Neuronal stem cell (in vitro differentiated cells): ENCODE measurements around the gene PPP1R12A.

Source experiments
- DNase-seq: peaks from one replicate; pipeline ENCODE4 v3.0.0-alpha.2; 2013; ENCODE audit warnings: low spot score
- H2AFZ ChIP-seq: one replicate; pipeline ENCODE4 v1.6.1; 2013; ENCODE audit warnings: mild to moderate bottlenecking, low read length, inconsistent platforms
- H2AK5ac ChIP-seq: 2 replicates; pipeline ENCODE4 v1.6.1; 2013; ENCODE audit warnings: low read depth, mild to moderate bottlenecking, inconsistent platforms, low read length, moderate library complexity, mixed read lengths
- H2BK120ac ChIP-seq: 2 replicates; pipeline ENCODE4 v1.6.1; 2013; ENCODE audit warnings: low read depth, mild to moderate bottlenecking, inconsistent platforms, low read length, moderate library complexity, mixed read lengths
- H2BK12ac ChIP-seq: one replicate; pipeline ENCODE4 v1.6.1; 2013; ENCODE audit warnings: low read length, inconsistent platforms
- H2BK15ac ChIP-seq: 2 replicates; pipeline ENCODE4 v1.6.1; 2013; ENCODE audit warnings: mild to moderate bottlenecking, low read length, inconsistent platforms, mixed read lengths
- H2BK5ac ChIP-seq: one replicate; pipeline ENCODE4 v1.6.1; 2013; ENCODE audit warnings: inconsistent platforms, mild to moderate bottlenecking, low read length, moderate library complexity
- H3K14ac ChIP-seq: one replicate; pipeline ENCODE4 v1.6.1; 2013; ENCODE audit warnings: low read length, inconsistent platforms
- H3K18ac ChIP-seq: 2 replicates; pipeline ENCODE4 v1.6.1; 2013; ENCODE audit warnings: low read length, inconsistent platforms
- H3K23ac ChIP-seq: 2 replicates; pipeline ENCODE4 v1.6.1; 2013; ENCODE audit warnings: low read depth, mild to moderate bottlenecking, mixed read lengths, low read length, inconsistent platforms; ENCODE audit not compliant: poor library complexity
- H3K27ac ChIP-seq: replicated peaks from 3 replicates; pipeline ENCODE4 v1.5.1; 2013; ENCODE audit warnings: low read length, inconsistent platforms
- H3K27me3 ChIP-seq, 3 experiments: 2 replicates each; pipeline ENCODE4 v1.6.1; 2013; ENCODE audit warnings: low read length in 3 of 3, mild to moderate bottlenecking in 2 of 3, inconsistent platforms in 1 of 3, low read depth in 1 of 3, mixed read lengths in 1 of 3, moderate library complexity in 1 of 3; ENCODE audit not compliant: control insufficient read depth in 3 of 3, insufficient read depth in 3 of 3
- H3K36me3 ChIP-seq, 2 donors: replicated peaks in 1 of 2; 2 replicates each; pipeline ENCODE4 v1.6.1; 2013; ENCODE audit warnings: low read length in 2 of 2; ENCODE audit not compliant: control insufficient read depth in 2 of 2, insufficient read depth in 2 of 2
- H3K4ac ChIP-seq: 2 replicates; pipeline ENCODE4 v1.6.1; 2013; ENCODE audit warnings: inconsistent platforms, mild to moderate bottlenecking, low read length, moderate library complexity
- H3K4me1 ChIP-seq, 2 donors: 1 replicate in 1 of 2; 2 replicates in 1 of 2; pipeline ENCODE4 v1.6.1; 2013; ENCODE audit warnings: low read length in 2 of 2, low read depth in 1 of 2; ENCODE audit not compliant: control insufficient read depth in 2 of 2, insufficient read depth in 1 of 2
- H3K4me2 ChIP-seq: one replicate; pipeline ENCODE4 v1.6.1; 2013; ENCODE audit warnings: mild to moderate bottlenecking, low read length, inconsistent platforms; ENCODE audit not compliant: insufficient read depth, poor library complexity, severe bottlenecking
- H3K4me3 ChIP-seq, 2 donors: 2 replicates each; pipeline ENCODE4 v1.5.1; 2013; ENCODE audit warnings: low read length in 2 of 2, mild to moderate bottlenecking in 2 of 2, inconsistent platforms in 1 of 2, moderate library complexity in 1 of 2
- H3K79me1 ChIP-seq: one replicate; pipeline ENCODE4 v1.6.1; 2013; ENCODE audit warnings: low read depth, mild to moderate bottlenecking, inconsistent platforms, low read length, moderate library complexity
- H3K9ac ChIP-seq: one replicate; pipeline ENCODE4 v1.6.1; 2013; ENCODE audit warnings: mild to moderate bottlenecking, low read depth, low read length, inconsistent platforms; ENCODE audit not compliant: poor library complexity
- H3K9me3 ChIP-seq, 2 donors: replicated peaks in 1 of 2; 2 replicates each; pipeline versions ENCODE3 to v1.6.1; 2013; ENCODE audit warnings: low read length in 2 of 2, mild to moderate bottlenecking in 2 of 2, inconsistent platforms in 1 of 2, low read depth in 1 of 2, mixed read lengths in 1 of 2, moderate library complexity in 1 of 2; ENCODE audit not compliant: control insufficient read depth in 2 of 2, insufficient read depth in 1 of 2
- H4K8ac ChIP-seq: one replicate; pipeline ENCODE4 v1.6.1; 2013; ENCODE audit warnings: low read depth, mild to moderate bottlenecking, inconsistent platforms, low read length, moderate library complexity
- H4K91ac ChIP-seq: one replicate; pipeline ENCODE4 v1.6.1; 2013; ENCODE audit warnings: low read length, low read depth, mild to moderate bottlenecking, inconsistent platforms; ENCODE audit not compliant: poor library complexity
- WGBS, 2 donors: extraction: QIAGEN DNeasy Blood & Tissue Kit; methylation state at CpG; one replicate each; pipeline ENCODE4 v1.1.7; 2013; ENCODE audit warnings: missing lambda C conversion rate in 2 of 2, mixed read lengths in 1 of 2; ENCODE audit not compliant: insufficient read length in 2 of 2, insufficient replicate concordance in 1 of 2; ENCODE audit errors: extremely low coverage in 2 of 2; 5-methylcytosine and 5-hydroxymethylcytosine counted together

Gene PPP1R12A

DNA sequence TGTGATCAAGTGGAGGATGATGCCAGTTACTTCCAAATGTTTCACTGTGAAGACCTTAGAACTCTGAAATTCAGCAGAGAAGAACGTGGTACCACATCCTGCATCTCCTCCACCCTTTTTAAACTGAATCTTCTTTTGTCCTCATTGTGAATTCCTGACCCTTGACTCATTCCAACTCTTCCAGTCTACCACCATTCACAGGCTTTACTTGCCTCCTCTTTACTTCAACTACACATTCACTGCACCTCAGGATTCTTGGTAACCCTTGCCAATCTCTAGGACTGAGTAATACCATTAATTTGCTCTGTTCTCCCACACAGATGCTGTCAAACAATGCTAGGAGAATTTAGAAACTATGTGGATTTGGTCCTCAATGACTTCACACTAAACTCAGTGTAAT is 37.3 kb downstream of the PPP1R12A start:
- no peak overlapping the region for H3K4me2 ChIP-seq
- no peak overlapping the region for H2BK12ac ChIP-seq
- H3K27me3 ChIP-seq: no peaks in the 10 kb centered on the region
- peaks cover 0 to 4% of the 10 kb centered on the region in 2 donors for H3K36me3 ChIP-seq
- H3K27ac ChIP-seq: no peak overlapping the region
- H4K8ac ChIP-seq: no peak overlapping the region
- no peak overlapping the region for H2AFZ ChIP-seq
- no peak overlapping the region for H2BK120ac ChIP-seq
- H2BK5ac ChIP-seq: no peak overlapping the region
- no peak overlapping the region for H4K91ac ChIP-seq
- H3K23ac ChIP-seq: no peak overlapping the region
- no peak overlapping the region for H3K9ac ChIP-seq
- no peak overlapping the region for H3K4me3 ChIP-seq
- H3K79me1 ChIP-seq: no peaks in the 10 kb centered on the region
- no peak overlapping the region for H3K14ac ChIP-seq
- H3K4me1 ChIP-seq: no peaks in the 10 kb centered on the region
- no peaks in the 10 kb centered on the region for H3K9me3 ChIP-seq
- no peak overlapping the region for H3K4ac ChIP-seq
- H3K18ac ChIP-seq: no peak overlapping the region
- no peak for DNase-seq
- H2BK15ac ChIP-seq: no peak overlapping the region
- WGBS, 2 donors: no CpG with 5 or more reads among the region's 1 CpG
- no peak overlapping the region for H2AK5ac ChIP-seq

- Histone ChIP-seq H2AK5ac (no peak overlapping the region), H3K4me1 (no peaks in the 10 kb centered on the region), H3K36me3 (no peaks in the 10 kb centered on the region), H3K27me3 (no peaks in the 10 kb centered on the region), H3K79me1 (no peaks in the 10 kb centered on the region), H3K27ac (no peak overlapping the region), H2AFZ (no peak overlapping the region), H3K18ac (no peak overlapping the region), H4K8ac (no peak overlapping the region), H2BK120ac (no peak overlapping the region), H3K9me3 (peaks cover 0 to 2% of the 10 kb centered on the region in 2 donors), H2BK12ac (no peak overlapping the region), H3K4me2 (no peak overlapping the region), H3K4ac (no peak overlapping the region), H2BK5ac (no peak overlapping the region), H4K91ac (no peak overlapping the region), H3K4me3 (no peak overlapping the region), H3K23ac (no peak overlapping the region), H3K9ac (no peak overlapping the region), H2BK15ac (no peak overlapping the region), H3K14ac (no peak overlapping the region)
- DNase-seq: no peak
- no CpG with 5 or more reads among the region's 1 CpG for WGBS, 2 donors
Measured at GRCh38 chr12:79895804-79896203, 39.1 kb downstream of the PPP1R12A start.

DNA sequence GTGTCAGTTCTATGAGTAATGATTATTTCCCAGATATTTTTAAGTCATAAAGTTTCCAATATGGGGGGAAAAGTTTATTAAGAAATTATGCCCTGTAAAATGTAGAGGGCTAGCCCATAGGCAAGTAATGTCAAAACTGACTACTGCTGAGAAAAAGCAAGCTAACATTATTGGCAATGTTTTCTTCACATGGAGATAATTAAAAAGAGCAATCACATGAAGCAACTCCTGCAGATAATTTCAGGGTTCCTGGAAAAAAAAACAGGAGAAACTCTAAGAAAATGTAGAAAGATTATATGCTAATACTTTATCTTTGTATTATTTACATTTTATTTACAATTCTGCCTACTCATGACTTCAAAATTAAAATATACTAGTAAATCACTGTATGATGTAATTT is 39.8 kb downstream of the PPP1R12A start:
- Histone ChIP-seq H2BK15ac (no peak overlapping the region), H3K4ac (no peak overlapping the region), H2AK5ac (no peak overlapping the region), H2BK120ac (no peak overlapping the region), H3K36me3 (no peaks in the 10 kb centered on the region), H3K9ac (no peak overlapping the region), H3K18ac (no peak overlapping the region), H3K79me1 (no peaks in the 10 kb centered on the region), H3K14ac (no peak overlapping the region), H4K91ac (no peak overlapping the region), H2BK5ac (no peak overlapping the region), H3K4me1 (no peaks in the 10 kb centered on the region), H3K4me2 (no peak overlapping the region), H3K27me3 (no peaks in the 10 kb centered on the region), H3K23ac (no peak overlapping the region), H3K4me3 (no peak overlapping the region), H3K27ac (no peak overlapping the region), H2AFZ (no peak overlapping the region), H4K8ac (no peak overlapping the region), H2BK12ac (no peak overlapping the region), H3K9me3 (peaks cover 0 to 2% of the 10 kb centered on the region in 2 donors)
- no peak for DNase-seq

DNA sequence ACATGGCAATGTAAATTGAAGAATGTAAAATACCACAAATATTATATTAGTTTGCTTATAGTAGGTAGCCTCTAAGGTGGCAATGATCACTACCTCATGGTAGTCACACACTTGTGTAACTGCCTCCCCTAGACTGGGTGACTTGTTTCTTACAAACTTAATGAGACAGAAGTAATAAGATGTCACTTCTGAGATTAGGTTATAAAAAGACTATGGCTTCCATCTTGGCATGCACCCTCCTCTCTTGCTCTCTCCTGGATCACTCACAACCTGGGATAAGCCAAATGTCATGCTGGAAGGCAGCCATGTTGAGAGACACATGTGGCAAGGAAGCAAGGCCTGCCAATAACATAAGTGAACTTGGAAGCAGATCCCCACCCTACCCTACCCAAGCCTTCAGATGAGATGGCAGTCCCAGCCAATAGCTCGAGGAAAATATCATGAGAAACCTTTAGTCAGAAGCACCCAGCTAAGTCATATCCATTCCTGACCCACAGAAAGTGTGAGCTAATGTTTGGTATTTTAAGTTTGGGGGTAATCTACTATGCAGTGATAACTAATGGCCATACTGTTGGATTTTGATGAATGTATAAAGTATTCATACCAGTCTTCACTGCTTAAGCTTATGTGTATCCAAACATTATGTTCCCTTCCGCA is 43.3 kb downstream of the PPP1R12A start:
- H3K9ac ChIP-seq: no peak overlapping the region
- H2BK15ac ChIP-seq: no peak overlapping the region
- no peak overlapping the region for H2BK12ac ChIP-seq
- H3K14ac ChIP-seq: no peak overlapping the region
- no peak overlapping the region for H2AFZ ChIP-seq
- no peak overlapping the region for H3K27ac ChIP-seq
- no CpG with 5 or more reads among the region's 2 CpGs for WGBS, 2 donors
- no peak for DNase-seq
- H4K8ac ChIP-seq: no peak overlapping the region
- no peak overlapping the region for H2BK120ac ChIP-seq
- H3K4me1 ChIP-seq: no peaks in the 10 kb centered on the region
- no peak overlapping the region for H2AK5ac ChIP-seq
- H3K4me2 ChIP-seq: no peak overlapping the region
- no peaks in the 10 kb centered on the region for H3K36me3 ChIP-seq
- H3K9me3 ChIP-seq: peaks cover 0 to 17% of the 10 kb centered on the region in 2 donors
- no peak overlapping the region for H3K23ac ChIP-seq
- H3K79me1 ChIP-seq: no peaks in the 10 kb centered on the region
- no peak overlapping the region for H2BK5ac ChIP-seq
- H3K4ac ChIP-seq: no peak overlapping the region
- H4K91ac ChIP-seq: no peak overlapping the region
- no peaks in the 10 kb centered on the region for H3K27me3 ChIP-seq
- no peak overlapping the region for H3K18ac ChIP-seq
- no peak overlapping the region for H3K4me3 ChIP-seq
